DMS53 treated with DMSO at 0.1 percent for 48 hours (cell line): ENCODE data around the gene ING2.
"Not testable (repeated sequence)": the region's sequence is repeated elsewhere in the genome, so short reads cannot be mapped to it uniquely, and the experiment has no call there.

ENCODE experiments used
- DNase-seq: peaks from one replicate; lab custom pipeline; 2025; ENCODE audit not compliant: unreplicated experiment; lab: John Stamatoyannopoulos, UW

Gene ING2

DNA sequence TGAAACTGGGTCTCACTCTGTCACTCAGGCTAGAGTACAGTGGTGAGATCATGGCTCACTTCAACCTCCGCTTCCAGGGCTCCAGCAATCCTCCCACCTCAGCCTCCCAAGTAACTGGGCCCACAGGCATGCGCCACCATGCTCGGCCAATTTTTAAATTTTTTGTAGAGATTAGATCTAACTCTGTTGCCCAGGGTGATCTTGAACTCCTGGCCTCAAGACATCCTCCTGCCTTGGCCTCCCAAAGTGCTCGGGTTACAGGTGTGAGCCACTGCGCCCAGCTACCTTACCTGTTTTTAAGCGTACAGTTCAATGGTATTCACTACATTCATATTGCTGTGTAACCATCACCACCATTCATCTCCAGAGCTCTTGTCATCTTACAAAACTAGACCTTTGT lies 41.5 kb downstream of the ING2 start:
- no peak for DNase-seq

DNA sequence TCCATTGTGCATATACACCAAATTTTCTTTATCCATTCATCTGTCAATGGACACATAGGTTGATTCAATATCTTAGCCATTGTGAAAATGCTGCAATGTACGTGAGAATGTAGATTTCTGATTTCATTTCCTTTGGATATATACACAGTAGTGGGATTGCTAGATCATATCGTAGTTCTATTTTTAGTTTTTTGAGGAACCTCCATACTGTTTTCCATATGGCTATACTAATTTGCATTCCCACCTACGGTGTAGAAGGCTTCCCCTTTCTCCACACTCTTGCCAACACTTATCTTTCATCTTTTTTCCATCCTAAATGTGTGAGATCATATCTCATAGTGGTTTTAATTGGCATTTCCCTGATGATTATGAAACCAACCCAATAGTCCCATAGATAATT lies 43.4 kb downstream of the ING2 start:
- DNase-seq: no peak

DNA sequence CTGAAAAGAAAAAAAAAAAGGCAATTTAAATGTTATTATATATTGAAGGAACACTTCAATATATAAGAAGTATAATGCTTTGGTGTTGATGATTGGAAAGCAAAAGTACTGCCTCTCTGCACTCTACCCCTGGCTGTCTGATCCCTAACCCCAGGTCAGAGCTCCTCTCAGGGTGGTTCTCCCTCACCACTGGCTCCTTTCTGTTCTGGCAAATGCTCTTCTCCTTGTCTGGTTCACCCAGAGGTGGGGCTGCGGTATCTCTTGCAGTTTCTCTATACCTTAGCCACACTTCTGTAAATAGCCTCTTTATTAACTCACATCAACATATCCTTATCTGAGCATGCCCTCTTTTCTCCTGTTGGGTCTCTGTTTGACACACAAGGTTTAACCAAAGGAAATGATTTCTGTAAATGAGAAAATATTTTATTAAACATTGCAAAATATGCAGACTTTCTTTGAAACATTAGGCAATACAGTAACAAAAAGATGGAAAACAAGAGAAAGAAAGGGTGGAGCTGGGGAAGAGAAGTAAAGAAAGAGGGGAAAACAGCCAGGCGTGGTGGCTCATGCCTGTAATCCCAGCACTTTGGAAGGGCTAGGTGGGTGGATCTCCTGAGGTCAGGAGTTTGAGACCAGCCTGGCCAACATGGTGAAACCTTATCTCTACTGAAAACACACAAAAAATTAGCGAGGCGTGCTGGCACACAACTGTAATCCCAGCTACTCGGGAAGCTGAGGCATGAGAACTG lies 45.7 kb downstream of the ING2 start:
- no peak for DNase-seq

DNA sequence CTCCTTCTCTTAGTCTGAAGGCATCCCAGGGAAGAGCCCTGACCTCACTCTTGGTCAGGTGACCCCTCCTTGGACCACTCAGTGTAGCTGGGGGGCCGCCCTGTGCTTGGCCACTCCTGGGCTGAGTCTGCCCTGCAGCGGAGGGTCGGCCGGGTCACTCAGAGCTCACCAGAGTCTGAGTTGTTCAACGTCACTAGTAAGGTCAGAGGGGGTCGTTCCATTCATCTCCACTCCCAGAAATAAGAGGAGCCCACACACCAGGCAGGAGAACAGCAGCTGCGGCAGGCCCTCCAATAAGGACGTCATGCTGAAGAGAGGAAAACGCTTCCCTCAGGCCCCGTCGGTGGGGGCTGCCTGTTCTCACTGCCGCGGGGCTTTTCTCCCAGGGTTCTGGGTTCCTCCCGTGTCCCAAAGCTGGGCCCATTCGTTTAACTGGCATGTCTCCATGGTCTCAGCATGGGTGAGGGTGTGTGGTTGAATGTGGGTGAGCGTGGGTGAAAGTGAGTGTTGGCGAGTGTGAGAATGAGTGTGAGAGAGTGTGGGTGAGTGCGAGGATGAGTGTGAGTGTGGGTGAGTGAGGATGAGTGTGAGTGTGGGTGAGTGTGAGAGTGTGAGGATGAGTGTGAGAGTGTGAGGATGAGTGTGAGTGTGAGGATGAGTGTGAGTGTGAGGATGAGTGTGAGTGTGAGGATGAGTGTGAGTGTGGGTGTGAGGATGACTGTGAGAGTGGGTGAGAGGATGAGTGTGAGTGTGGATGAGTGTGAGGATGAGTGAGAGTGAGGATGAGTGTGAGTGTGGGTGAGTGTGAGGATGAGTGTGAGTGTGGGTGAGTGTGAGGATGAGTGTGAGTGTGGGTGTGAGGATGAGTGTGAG lies 47.7 kb downstream of the ING2 start:
- DNase-seq: no peak

DNA sequence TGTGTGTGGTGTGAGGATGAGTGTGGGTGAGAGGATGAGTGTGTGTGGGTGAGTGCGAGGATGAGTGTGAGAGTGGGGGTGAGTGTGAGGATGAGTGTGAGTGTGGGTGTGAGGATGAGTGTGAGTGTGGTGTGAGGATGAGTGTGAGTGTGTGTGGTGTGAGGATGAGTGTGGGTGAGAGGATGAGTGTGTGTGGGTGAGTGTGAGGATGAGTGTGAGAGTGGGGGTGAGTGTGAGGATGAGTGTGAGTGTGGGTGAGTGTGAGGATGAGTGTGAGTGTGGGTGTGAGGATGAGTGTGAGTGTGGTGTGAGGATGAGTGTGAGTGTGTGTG lies 48.3 kb downstream of the ING2 start:
- DNase-seq: not testable (repeated sequence)

DNA sequence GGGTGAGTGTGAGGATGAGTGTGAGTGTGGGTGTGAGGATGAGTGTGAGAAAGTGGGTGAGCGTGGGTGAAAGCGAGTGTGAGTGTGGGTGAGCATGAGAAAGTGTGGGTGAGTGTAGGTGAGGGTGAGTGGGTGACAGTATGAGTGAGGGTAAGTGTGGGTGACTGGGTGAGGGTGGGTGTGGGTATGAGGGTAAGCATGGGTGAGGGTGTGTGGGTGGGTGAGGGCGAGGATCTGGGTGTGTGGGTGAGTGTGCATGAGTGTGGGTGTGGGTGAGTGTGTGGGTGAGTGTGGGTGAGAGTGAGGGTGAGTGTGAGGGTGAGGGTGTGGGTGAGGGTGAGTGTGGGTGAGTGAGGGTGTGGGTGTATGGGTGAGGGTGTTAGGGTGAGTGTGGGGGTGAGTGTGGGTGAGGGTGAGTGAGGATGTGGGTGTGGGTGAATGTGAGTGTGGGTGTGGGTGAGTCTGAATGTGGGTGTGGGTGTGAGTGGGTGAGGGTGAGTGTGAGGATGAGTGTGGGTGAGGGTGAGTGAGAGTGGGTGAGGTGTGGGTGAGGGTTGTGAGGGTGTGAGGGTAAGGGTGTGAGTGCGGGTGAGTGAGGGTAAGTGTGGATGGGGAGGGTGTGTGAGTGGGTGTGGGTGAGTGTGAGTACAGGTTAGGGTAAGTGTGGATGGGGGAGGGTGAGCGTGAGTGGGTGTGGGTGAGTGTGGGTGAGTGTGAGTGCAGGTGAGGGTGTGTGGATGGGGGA lies 48.9 kb downstream of the ING2 start:
- no peak for DNase-seq

DNA sequence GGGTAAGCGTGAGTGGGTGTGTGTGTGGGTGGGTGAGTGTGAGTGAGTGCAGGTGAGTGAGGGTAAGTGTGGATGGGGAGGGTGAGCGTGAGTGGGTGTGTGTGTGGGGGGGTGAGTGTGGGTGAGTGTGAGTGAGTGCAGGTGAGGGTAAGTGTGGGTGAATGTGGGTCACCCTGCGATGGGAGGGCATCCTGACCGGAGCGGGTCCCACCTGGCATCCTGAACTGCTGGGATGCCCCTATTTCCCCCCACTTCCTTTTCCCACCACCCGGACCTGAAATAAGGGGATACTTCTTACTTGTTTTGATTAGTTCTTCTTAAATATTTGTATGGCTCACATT lies 49.5 kb downstream of the ING2 start:
- DNase-seq: no peak

DNA sequence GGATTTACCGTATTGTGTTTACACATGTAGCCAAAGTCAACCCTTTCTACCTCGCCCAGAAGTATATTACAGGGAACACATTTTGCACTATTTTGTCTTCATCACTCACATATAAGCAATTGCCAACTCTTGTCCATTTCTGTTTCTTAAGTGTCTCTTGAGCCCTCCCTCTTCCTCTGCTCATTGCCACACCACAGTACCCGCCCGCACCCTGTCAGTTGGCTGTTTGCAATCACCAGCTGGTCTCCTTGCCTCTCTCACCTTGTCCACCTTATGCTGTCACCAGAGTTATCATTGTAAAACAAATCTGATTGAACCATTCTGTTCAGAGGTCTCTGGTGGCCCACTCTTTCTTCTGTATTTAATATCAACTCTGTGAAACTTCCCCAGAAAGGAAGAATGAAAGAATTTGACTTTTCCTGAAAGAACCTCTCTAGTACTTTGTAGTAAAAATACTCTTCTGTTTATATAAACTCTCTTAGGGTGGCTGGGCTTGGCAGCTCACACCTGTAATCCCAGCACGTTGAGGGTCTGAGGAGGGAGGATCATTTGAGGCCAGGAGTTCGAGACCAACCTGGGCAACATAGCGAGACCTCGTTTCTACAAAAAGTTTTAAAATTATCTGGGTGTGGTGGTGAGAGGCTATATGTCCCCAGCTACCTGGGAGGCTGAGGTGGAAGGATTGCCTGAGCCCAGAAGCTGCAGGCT lies 50.2 kb downstream of the ING2 start:
- DNase-seq: no peak

DNA sequence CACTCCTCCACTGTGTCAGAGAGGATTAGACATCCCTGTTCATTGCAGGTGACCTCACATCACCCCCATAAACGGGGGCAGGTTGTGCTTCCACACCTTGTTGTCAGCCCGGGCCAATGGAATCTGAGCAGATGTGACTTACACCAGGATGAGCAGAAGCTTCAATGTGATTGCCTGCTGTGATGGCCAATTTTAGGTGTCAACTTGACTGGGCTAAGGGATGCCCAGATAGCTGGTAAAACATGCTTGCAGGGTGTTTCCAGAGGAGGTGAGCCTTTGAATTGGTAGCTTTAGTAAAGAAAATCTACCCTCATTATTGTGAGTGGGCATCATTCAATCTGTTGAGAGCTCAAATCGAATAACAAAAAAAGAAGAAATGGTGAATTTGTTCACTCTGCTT lies 52.1 kb downstream of the ING2 start:
- no peak for DNase-seq

DNA sequence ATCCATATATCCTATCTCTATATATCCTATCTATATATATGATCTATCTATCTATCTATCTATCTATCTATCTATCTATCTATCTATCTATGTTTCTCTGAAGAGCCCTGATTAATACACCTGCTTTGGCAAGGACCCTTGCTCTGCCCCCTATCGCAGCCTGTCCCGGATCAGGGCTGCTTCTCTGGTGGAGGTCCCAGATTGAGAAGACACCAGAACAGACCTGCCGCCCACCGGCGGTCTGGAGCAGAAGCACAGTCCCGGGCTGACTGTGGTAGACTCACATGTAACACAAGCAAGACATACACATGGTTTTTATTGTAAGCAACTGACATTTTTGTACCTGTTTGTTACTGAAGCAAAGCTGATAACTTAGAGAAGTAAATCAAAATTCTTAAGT lies 52.8 kb downstream of the ING2 start:
- DNase-seq: no peak

DNA sequence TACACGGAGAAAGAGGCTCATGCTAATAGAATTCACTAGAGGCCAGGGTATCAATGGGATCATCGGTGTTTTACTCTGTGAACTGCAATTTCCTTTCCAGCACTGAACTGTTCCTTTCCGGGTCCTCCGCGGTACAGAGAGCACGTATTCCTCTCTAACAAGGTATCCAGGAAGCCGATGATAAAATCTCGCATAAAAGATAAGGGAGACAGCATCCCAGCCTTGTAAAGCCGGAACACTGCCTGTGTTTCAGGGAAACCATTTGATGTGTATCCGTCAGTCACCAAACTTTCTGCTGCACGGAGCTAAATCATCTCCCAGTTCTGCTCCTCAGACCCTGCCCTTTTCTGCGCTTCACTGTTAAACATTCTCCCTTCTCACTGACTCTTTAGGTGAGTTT lies 54.0 kb downstream of the ING2 start:
- no peak for DNase-seq

DNA sequence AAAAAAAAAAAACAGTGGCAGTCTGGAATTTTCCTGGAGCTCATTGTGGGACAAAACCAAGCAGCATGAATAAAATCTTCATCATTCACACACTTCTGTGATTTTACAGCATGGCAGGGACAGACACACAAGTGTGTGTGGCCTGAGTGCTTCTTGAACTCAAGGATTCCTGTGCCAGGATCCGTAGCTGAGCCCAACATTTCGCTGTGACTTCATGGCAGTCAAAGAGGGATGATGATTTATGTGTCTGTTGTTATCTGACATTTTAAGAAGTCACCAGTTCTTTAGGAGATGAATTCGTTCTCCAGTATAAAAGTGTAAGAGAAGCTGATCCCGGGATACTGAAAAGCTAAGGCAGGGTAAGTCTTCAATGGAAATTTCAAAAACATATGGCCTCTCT lies 57.0 kb downstream of the ING2 start:
- DNase-seq: no peak
